NCI-H748 (cell line): Measurements from ENCODE around the gene TANC1.

ENCODE experiments used
- DNase-seq: peaks from one replicate; lab custom pipeline; 2025; ENCODE audit not compliant: unreplicated experiment; lab: John Stamatoyannopoulos, UW

TANC1 gene

GRCh38 chr2:159185401-159186130 is 217.1 kb downstream of the TANC1 start:
- DNase-seq: peak; percentile 14

- no peak for DNase-seq
Observed at GRCh38 chr2:159186462-159186861, 218.0 kb downstream of the TANC1 start.

GRCh38 chr2:159187106-159187505 is 218.7 kb downstream of the TANC1 start:
- no peak for DNase-seq

- no peak for DNase-seq
Observed at GRCh38 chr2:159188449-159188848, 220.0 kb downstream of the TANC1 start.

- DNase-seq: no peak
Observed at GRCh38 chr2:159192371-159192918, 224.0 kb downstream of the TANC1 start.

- no peak for DNase-seq
Observed at GRCh38 chr2:159193791-159194190, 225.4 kb downstream of the TANC1 start.

GRCh38 chr2:159194241-159194640 is 225.8 kb downstream of the TANC1 start:
- DNase-seq: no peak

GRCh38 chr2:159195697-159196096 is 227.3 kb downstream of the TANC1 start:
- DNase-seq: no peak

- DNase-seq: no peak
Observed at GRCh38 chr2:159196393-159196925, 228.0 kb downstream of the TANC1 start.

GRCh38 chr2:159199236-159199635 is 230.8 kb downstream of the TANC1 start:
- DNase-seq: no peak

GRCh38 chr2:159199761-159200465 is 231.5 kb downstream of the TANC1 start:
- no peak for DNase-seq

GRCh38 chr2:159200498-159200897 is 232.1 kb downstream of the TANC1 start:
- DNase-seq: no peak

GRCh38 chr2:159201360-159202063 is 233.1 kb downstream of the TANC1 start:
- peak; percentile 41 for DNase-seq

GRCh38 chr2:159202568-159203071 is 234.2 kb downstream of the TANC1 start:
- no peak for DNase-seq

GRCh38 chr2:159204381-159205144 is 236.1 kb downstream of the TANC1 start:
- peak; percentile 6 for DNase-seq

GRCh38 chr2:159206736-159207380 is 238.4 kb downstream of the TANC1 start:
- no peak for DNase-seq

GRCh38 chr2:159208438-159208837 is 240.0 kb downstream of the TANC1 start:
- DNase-seq: peak; percentile 50

- DNase-seq: peak; percentile 34
Observed at GRCh38 chr2:159209341-159210306, 241.2 kb downstream of the TANC1 start.
